ENCODE measurements around the gene LCE7A.

DNA sequence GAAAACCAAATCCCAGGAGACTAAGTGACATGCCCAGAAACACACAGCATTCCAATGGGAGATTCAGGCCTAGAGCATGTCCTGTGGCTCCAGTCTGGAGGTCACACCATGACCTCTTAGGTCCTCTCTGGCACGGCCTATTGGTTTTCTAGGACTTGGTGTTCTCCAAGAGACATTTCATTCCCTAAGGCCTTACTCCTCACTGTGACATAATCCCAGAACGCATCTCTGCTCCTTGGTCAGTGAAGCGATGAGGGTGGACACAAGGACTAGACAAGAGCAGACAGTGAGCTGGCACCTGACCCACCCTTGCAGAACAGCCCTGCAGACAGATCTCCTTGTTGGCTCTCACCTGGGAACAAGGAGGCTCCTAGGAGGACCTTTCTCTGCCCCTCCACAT is 49.4 kb downstream of the LCE7A start:
- TF ChIP-seq, protein P1, sequence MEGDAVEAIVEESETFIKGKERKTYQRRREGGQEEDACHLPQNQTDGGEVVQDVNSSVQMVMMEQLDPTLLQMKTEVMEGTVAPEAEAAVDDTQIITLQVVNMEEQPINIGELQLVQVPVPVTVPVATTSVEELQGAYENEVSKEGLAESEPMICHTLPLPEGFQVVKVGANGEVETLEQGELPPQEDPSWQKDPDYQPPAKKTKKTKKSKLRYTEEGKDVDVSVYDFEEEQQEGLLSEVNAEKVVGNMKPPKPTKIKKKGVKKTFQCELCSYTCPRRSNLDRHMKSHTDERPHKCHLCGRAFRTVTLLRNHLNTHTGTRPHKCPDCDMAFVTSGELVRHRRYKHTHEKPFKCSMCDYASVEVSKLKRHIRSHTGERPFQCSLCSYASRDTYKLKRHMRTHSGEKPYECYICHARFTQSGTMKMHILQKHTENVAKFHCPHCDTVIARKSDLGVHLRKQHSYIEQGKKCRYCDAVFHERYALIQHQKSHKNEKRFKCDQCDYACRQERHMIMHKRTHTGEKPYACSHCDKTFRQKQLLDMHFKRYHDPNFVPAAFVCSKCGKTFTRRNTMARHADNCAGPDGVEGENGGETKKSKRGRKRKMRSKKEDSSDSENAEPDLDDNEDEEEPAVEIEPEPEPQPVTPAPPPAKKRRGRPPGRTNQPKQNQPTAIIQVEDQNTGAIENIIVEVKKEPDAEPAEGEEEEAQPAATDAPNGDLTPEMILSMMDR (IDR thresholded peaks at IDR 0.05), result no peak
- no peak for TF ChIP-seq POLR2A (IDR thresholded peaks at IDR 0.05)

Measured in testis (tissue), 2 donors.